GDM1 (cell line): ENCODE measurements around the gene PRR23B.
"Not testable (repeated sequence)": the region's sequence is repeated elsewhere in the genome, so short reads cannot be mapped to it uniquely, and the experiment has no call there.

Experiments used
- DNase-seq: peaks from one replicate; lab custom pipeline; 2025; lab: John Stamatoyannopoulos, UW

The PRR23B gene

DNA sequence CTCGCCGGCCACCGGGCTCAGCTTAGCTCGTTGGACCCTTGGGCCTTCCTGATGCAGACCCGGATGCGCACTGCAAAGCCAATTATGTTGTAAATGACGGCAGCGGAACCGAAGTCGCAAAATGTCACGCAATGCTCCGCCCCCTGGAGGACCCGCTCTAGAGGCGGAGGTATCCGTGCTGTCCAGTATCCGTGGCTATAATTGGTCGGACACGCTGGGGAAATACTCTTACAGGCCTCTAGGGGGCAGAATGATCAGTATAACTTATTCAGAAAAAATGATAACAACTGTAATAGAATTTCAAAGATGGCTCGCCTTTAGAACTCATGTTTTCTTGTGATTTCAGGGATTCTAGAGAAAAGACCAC is at the start of gene PRR23B:
Gene PRR23B (minus strand): TSS at position 59 of the 367 bp plus-strand sequence. CDS start 265 bp downstream, outside the sequence.
- DNase-seq = no peak

DNA sequence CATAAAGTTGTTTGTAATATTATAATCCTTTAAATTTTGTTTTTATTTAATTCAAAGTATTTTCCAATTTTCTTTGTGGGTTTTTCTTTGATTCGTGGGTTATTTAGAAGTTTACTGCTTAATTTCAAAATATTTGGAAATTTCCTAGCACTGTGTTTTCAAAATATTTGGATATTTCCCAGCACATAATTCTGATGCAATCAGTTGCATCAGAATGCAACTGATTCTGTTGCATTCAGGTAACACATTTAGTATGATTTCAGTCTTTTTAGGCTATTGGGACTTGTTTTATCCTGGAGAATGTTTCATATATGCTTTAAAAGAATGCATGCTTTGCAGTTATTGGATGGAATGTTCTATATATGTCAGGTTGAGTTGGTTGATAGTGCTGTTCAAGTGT is 42.2 kb upstream of the PRR23B start:
- DNase-seq = no peak

DNA sequence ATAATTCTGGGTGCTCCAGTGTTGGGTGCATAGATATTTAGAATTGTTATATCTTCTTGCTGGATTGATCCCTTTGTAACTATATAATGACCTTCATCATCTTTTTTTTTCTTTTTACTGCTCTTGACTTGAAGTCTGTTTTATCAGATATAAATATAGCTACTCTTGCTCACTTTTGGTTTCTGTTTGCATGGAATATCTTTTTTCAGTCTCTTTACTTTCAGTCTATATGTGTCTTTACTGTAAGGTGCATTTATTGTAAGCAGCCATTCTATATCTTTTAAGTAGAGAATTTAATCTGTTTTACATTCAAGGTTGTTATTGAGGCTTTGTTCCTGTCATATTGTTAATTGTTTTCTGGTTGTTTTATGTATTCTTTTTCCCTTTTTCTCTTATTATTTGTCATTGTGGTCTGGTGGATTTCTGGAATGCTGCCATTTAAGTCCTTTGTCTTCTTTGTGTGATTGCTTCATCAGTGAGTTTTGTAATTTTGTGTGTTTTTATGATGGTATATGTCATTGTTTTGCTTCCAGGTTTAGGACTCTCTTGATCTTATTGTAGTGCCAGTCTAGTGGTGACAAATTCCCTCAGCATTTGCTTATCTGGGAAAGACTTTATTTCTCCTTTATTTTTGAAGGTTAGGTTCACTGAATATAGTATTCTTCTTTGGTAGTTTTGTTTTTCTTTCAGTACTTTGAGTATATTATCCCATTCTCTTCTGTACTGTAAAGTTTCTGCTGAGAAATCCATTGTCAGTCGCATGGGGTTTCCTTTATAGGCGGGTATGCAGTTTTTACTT is 32.3 kb upstream of the PRR23B start:
- no peak for DNase-seq

DNA sequence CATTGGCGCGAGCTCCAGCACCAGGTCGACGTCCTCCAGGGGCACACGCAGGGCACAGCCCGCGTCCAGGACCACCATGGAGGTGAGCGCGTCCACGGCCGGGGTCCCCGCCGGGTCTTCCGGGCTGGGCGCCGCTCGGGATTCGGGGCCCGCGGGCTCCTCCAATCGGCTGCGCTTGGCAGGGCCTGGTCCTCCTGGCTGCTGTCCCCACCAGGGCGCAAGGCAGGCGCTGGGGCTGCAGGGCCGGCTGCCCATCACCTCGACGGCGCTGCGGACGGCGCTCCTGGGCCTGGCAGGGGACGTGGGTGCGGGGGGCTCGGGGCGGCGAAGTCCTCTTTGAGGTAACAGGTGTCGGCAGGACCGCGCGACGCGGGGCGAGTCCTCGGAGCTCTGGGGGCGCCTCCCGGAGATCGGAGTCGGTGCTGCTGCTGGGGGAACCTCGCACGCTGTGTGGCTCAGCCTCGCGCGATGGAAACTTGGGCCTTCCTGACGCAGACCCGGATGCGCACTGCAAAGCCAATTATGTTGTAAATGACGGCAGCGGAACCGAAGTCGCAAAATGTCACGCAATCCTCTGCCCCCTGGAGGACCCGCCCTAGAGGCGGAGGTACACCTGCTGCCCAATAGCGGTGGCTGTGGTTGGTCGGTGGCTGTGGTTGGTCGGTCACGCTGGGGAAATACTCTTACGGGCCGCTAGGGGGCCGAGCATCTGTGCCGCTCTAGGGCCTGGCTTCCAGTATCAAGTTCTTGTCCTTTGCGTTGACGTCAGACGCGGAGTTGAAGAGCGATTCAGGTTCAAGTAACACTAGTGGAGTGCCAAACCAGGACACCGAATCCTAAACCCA is 23.9 kb upstream of the PRR23B start, which contains the start of gene PRR23C:
Gene PRR23C (minus strand): TSS at position 527 of the 845 bp plus-strand sequence. CDS start 272 bp downstream, at position 255.
- DNase-seq = no peak

DNA sequence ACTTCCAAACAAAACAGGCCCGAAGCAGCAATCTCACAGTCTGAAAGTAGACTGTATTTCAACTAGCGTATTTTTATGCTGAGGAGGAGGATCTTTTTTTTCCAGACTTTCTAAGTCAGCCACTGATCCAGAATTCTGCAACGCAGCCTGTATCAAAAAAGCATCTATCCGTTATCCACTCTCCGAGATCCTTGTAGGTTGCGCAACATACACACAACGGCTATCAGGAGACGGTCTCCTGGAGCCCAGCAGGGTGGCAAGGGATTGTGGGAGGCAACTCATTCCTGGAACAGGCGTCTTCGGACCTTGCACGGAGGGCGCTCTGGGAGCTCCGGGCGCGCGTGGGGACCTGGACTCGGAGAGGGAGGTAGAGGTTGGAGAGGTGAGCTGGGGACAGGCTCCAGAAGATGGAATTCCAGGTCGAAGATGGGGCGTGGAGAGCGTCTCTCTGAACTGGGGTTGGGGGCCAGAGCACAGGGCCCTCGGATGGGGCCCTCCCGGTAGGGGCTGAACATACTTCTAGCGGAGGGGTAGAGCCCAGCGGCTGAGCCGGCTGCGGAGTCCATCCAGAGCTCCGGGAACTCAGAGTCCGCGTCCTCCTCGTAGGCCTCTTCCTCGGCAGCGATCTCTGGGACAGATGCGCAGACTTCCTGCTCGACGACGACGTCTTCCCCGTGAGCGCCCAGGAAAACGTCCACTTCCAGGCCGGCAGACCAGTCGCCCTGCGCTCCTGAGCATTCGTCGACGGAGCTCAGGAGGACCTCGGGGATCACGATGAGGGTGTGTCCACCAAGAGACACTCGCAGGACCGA is 23.0 kb upstream of the PRR23B start:
- DNase-seq = no peak

DNA sequence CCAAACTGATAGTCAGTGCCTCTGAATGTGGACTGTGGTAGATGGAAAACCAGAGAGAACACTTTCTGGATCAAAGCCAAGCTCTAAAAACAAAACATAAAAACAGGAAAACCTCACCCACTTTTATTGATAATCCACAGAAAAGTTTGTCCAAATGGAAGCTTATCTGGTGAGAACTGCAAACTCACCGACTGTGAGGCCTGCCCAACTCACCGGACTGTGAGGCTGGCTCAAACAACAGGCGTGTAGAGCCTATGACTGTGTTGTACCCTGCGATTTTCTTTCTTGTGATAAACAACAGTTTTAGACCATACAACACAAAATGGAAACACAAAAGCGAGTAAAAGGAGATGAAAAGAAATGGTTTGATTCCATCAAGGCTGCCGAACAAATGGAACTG is 16.8 kb upstream of the PRR23B start:
- no peak for DNase-seq

DNA sequence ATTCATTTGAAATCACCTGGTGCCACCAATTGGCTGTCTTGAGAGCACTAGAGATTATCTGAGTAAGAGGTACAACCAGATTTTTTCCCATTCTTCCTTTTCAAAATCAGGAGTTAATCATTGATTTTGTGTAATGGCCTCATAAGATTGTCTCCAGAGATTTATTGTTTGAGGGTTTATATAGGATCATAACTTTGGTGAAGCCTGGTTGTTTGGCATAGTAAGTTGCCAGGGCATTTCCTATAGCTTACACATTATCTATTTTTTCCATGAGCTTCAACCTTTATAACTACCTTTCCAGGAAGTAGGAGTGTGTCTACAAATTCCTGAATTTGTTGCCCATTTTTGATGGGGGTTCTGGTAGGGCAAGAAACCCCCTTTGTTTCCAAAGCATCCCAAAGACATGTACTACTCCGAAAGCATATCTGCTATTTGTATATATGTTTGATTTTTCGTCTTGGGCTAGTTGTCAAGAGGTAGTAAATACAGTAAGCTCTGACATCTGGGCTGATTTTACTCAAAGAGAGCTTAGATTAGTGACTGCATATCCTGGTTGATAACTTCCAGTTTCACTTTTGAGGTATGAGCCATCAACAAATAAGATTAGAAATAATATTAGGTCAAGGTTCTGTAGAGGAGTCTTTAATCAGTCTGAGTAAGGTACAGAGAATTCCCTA is 11.7 kb upstream of the PRR23B start:
- no peak for DNase-seq

DNA sequence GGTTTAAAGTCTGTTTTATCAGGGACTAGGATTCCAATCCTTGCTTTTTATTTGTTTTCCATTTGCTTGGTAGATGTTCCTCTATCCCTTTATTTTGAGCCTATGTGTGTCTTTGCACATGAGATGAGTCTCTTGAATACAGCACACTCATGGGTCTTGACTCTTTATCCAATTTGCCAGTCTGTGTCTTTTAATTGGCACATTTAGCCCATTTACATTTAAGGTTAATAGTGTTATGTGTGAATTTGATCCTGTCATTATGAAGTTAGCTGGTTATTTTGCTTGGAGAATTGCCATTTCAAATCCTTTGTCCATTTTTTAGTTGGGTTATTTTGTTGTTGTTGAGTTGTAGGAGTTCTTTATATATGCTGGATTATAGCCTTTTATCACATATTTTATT is 9.8 kb upstream of the PRR23B start:
- not testable (repeated sequence) for DNase-seq

DNA sequence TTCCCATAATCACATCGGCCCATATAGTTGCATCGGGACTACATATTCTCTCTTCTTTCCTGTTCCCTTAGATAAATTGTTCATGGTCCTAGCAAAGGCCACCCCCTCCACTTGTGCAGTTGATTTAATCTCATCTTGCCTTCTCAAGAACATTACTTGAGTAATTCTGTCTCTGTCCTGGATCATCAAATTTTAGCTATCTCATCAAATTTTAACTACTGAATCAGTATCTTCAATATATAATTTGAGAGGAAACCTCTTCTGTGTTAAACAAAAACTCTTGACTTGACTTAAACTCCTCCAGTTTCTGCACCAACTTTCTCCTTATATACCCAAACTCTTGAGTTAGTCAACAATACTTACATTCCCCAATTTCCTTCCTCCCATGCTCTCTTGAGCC is 4.2 kb upstream of the PRR23B start:
- no peak for DNase-seq

DNA sequence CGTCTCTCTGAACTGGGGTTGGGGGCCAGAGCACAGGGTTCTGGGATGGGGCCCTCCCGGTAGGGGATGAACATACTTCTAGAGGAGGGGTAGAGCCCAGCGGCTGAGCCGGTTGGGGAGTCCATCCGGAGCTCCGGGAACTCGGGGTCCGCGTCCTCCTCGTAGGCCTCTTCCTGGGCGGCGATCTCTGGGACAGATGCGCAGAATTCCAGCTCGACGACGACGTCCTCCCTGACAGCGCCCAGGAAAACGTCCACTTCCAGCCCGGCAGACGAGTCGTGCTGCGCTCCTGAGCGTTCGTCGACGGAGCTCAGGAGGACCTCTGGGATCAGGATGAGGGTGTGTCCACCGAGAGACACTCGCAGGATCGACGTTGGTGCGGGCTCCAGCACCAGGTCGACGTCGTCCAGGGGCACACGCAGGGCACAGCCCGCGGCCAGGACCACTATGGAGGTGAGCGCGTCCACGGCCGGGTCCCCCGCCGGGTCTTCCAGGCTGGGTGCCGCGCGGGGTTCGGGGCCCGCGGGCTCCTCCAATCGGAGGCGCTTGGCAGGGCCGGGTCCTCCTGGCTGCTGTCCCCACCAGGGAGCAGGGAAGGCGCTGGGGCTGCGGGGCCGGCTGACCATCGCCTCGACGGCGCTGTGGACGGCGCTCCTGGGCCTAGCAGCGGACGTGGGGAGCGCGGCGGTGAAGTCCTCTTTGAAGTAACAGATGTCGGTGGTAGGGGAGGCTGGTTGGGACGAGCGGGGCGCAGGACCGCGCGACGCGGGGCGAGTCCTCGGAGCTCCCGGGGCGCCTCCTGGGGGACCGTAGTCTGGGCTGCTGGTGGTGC is 474 bp downstream of the PRR23B start:
- DNase-seq = no peak

DNA sequence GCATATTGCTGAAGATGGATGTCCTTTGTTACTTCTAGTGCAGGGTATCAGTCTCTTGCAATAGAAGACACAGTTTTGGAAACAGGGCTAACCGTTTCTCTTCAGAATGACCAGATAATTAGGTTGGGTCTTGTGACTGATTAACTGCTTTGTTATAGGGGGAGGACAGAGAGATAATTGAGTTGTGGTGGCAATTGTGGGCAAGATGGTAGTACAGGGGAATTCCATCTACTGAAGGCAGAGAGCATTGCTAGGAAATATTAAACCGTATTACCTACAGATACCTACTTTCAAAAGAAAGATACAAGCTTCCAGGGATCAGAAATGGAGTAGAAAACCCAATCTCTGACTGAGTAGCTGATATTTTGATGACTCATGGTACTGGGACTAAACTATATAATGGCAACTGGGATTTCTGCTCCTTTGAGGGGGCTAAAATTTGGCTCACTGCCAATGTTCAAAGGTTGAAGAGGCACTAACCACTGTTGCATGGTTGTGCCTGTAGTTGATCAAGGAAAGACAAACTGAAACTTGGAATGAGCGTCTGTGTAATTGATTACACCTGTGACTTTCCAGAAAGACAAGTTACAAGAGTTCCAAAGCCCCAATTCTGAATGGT is 4.2 kb downstream of the PRR23B start:
- no peak for DNase-seq

DNA sequence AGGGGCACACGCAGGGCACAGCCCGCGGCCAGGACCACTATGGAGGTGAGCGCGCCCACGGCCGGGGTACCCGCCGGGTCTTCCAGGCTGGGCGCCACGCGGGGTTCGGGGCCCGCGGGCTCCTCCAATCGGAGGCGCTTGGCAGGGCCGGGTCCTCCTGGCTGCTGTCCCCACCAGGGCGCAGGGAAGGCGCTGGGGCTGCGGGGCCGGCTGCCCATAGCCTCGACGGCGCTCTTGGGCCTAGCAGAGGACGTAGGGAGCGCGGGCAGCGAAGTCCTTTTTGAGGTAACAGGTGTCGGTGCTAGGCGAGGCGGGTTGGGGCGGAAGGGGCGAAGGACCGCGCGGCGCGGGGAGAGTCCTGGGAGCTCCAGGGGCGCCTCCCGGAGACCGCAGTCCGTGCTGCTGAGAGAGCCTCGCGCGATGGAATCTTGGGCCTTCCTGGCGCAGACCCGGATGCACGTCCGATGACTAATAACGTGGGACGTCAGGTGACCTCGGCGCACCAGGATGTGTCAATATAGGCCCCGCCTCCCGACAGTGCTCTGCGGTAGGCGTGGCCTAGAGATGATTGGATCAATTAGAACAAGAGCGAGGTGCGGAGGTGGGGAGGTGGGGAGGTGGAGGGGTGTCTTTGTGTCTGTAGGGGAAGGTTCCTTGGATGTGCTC is 14.5 kb downstream of the PRR23B start, which contains the start of gene PRR23A:
Gene PRR23A (minus strand): TSS at position 218 of the 666 bp plus-strand sequence. CDS start 0 bp downstream, at position 218.
- DNase-seq = no peak

DNA sequence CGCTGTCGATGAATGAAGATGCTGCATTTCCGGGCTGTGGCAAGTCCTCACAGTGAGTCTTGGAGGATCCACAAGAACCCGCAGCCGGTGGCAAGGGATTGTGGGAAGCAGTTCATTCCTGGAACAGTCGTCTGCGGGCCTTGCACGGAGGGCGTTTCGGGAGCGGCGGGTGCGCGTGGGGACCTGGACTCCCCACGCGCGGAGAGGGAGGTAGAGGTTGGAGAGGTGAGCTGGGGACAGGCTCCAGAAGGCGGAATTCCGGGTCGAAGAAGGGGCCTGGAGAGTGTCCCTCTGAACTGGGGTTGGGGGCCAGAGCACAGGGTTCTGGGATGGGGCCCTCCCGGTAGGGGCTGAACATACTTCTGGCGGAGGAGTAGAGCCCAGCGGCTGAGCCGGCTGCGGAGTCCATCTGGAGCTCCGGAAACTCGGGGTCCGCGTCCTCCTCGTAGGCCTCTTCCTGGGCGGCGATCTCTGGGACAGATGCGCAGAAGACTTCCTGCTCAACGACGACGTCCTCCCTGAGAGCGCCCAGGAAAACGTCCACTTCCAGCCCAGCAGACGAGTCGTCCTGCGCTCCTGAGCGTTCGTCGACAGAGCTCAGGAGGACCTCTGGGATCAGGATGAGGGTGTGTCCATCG is 15.3 kb downstream of the PRR23B start:
- DNase-seq = no peak

DNA sequence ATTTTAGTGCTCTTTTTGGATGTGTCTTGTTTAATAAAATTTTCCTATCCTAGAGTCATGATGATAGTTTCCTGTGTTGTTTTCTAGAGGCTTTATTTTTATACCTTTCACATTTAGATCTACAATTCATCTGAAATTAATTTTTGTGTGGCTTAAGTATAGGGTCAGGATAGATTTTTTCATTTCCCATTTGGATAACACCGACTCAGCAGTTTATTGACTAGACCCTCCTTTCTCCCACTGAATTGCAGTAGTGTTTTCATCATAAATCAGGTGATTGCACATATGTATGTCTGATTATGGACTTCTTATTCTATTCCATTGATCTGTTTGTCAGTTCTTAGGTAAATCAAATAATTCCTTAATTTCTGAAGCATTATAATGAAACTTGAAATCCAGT is 25.0 kb downstream of the PRR23B start:
- DNase-seq = no peak

DNA sequence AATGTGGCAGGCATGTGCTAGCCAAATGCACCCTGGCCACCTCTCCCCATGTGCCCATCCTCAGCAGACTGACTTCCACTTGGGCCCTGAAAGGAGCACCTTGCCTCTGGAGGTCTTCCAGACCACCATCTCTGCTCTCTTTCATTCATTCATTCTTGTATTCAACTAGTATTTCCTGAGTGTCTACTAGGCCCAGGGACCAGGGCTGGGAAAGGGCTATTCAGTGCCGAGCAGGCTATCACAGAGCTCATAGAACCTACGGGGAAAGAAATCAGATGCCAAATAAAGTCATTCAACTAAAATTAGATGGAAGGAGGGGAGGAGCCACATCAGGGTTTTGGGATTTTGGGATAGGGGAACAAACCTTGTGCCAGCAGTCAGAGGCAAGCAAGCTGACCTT is 33.5 kb downstream of the PRR23B start:
- DNase-seq = no peak

DNA sequence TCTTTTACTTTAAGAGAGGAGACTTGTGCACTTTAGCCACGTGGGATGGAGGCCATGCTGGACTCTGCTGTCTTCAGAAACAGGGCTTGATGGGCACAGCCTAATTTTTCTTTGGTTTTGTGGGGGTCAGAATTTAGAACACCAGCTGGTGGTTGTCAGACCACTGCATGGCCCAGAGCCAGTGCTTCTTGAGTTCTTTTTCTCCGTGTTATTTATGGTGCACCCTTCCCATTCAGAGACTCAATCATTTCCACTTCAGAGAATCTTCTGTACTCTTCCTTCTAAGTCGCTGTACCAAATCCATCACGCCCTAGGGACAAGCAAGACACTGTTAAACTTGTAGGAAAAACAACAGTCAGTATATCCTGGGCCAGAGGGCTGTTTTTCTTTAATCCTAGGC is 34.8 kb downstream of the PRR23B start:
- no peak for DNase-seq

DNA sequence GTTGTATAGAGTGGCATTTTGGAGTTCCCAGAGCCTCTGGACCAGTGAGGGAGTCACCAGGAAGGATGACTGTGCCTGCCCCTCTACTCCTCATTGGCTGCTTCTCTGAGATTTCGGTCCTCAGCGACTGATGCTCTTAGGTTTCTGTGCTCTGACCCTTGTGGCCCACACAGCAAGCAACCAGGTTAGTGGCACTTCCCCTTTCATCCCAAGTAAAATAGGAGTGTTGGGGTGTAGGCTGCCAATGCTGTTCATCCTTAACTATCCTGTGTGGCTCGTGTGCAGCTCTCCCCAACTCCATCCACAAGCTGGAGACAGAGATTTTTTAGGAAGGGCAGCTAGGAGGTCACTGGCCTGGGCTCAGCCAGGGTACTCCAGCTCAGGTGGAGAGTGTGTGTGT is 35.9 kb downstream of the PRR23B start:
- DNase-seq = no peak

DNA sequence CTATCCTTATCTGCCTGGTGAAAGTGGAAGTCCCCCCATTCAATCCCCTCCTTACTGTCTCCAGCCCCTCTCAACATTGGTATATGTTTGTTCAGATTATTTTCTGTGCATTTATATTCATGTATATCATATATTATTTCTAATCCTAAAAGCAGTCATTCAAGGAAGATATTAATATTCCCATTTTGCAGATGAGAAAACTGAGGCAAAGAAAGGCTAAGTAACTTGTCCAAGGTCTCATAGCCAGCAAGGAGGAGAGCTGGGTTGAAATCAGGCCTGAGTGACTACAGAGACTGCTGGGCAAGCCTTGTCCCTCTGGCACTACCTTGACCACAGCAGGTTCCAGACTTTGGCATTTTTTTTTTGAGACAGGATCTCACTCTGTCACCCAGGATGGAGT is 44.7 kb downstream of the PRR23B start:
- DNase-seq = no peak

DNA sequence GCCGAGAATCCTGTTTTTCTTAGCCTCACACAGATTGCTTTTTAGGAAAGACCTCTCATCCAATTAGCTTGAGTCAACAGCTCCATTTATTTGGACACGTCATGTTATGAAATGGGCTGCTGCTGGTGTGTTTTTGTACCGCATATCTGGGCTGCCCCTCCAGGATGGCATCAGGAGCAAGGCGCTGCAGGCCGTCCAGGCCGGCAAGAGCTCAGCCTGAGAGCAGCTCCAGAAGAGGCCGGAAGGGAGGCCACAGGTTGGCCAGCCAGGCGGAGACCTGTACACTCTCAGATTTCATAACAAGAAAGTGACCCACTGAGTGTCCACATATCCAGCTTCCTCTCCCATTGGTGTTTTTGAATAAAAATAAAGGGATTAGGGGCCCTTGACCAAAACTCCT is 45.4 kb downstream of the PRR23B start:
- DNase-seq = no peak
